ENCODE measurements around the gene LRRC49. TPM values are rescaled to one million over a fixed set of nuclear protein-coding genes. Genes with fewer than 3 reads are reported as not detected.
A peak's percentile ranks its signal among the peaks of the same experiment; 100 is the strongest.

The LRRC49 gene
- total RNA-seq, 1 experiment from 2014 or later = 8.4 TPM

GRCh38 chr15:71093054-71094024, 200.7 kb downstream of the LRRC49 start:
- peak; percentile 81 for DNase-seq (ENCODE audit: low read depth)
- in situ Hi-C loops (cut with HindIII; ENCODE audit: low pct_unique_long_range_greater_than_20kb, low sequenced_read_pairs) = no loop called here

- DNase-seq (ENCODE audit: low read depth) = no peak
- in situ Hi-C loops (cut with HindIII; ENCODE audit: low pct_unique_long_range_greater_than_20kb, low sequenced_read_pairs) = no loop called here
Observed at GRCh38 chr15:71094137-71094536, 201.5 kb downstream of the LRRC49 start.

GRCh38 chr15:71096676-71097075, 204.1 kb downstream of the LRRC49 start:
- in situ Hi-C loops (cut with HindIII; ENCODE audit: low pct_unique_long_range_greater_than_20kb, low sequenced_read_pairs) = no loop called here
- DNase-seq (ENCODE audit: low read depth) = no peak

- in situ Hi-C loops (cut with HindIII; ENCODE audit: low pct_unique_long_range_greater_than_20kb, low sequenced_read_pairs) = no loop called here
- DNase-seq (ENCODE audit: low read depth) = no peak
Observed at GRCh38 chr15:71097890-71098289, 205.3 kb downstream of the LRRC49 start.

- DNase-seq (ENCODE audit: low read depth) = no peak
- in situ Hi-C loops (cut with HindIII; ENCODE audit: low pct_unique_long_range_greater_than_20kb, low sequenced_read_pairs) = no loop called here
Observed at GRCh38 chr15:71098920-71099319, 206.3 kb downstream of the LRRC49 start.

Other genes with a start within 250 kb of the LRRC49 start
- 8.0 and 16.2 TPM in 2 replicates for gene UACA, start 129.3 kb upstream of the LRRC49 start, total RNA-seq (2014; rRNA removed; shearing (Covaris generic); ENCODE audit: low replicate concordance)
- 35.4 and 41.0 TPM in 2 replicates for gene LARP6, start 38.7 kb upstream of the LRRC49 start, total RNA-seq (2014; rRNA removed; shearing (Covaris generic); ENCODE audit: low replicate concordance)
- gene THAP10, start 393 bp upstream of the LRRC49 start, total RNA-seq (2014; rRNA removed; shearing (Covaris generic); ENCODE audit: low replicate concordance) = 7.2 and 11.1 TPM in 2 replicates
- 9.0 and 9.8 TPM in 2 replicates for gene THSD4, start 222.6 kb downstream of the LRRC49 start, total RNA-seq (2014; rRNA removed; shearing (Covaris generic); ENCODE audit: low replicate concordance)